ENCODE data around the gene OSTN. TPM values are rescaled to one million over a fixed set of nuclear protein-coding genes. Genes with fewer than 3 reads are reported as not detected.

The OSTN gene
- total RNA-seq, 2 donors from 2014 or later = not detected

DNA sequence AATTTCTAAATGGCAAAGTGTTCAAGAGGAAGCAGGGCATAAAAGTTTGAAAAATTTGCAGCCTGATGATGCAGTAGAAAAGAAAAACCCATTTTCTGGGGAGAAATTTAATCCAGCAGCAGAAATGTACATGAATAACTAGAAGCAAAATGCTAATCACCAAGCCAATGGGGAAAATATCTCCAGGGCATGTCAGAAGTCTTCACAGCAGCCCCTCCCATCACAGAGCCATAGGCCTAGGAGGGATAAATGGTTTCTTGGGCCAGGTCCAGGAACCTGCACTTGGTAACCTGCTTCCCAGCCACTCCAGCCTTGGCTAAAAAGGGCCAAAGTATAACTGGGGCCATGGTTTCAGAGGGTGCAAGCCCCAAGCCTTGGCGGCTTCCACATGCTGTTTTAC is 22.6 kb downstream of the OSTN start:
- Histone ChIP-seq H3K27ac (no peak overlapping the region), H3K27me3 (replicated peaks; ENCODE audit: insufficient read depth) (no peaks in the 10 kb centered on the region), H3K36me3 (no peaks in the 10 kb centered on the region), H3K9me3 (no peaks in the 10 kb centered on the region), H3K4me3 (no peak overlapping the region), H3K4me1 (ENCODE audit: control insufficient read depth in 1 of 2, low read depth in 2 of 2) (no peaks in the 10 kb centered on the region)
- TF ChIP-seq, protein P1, sequence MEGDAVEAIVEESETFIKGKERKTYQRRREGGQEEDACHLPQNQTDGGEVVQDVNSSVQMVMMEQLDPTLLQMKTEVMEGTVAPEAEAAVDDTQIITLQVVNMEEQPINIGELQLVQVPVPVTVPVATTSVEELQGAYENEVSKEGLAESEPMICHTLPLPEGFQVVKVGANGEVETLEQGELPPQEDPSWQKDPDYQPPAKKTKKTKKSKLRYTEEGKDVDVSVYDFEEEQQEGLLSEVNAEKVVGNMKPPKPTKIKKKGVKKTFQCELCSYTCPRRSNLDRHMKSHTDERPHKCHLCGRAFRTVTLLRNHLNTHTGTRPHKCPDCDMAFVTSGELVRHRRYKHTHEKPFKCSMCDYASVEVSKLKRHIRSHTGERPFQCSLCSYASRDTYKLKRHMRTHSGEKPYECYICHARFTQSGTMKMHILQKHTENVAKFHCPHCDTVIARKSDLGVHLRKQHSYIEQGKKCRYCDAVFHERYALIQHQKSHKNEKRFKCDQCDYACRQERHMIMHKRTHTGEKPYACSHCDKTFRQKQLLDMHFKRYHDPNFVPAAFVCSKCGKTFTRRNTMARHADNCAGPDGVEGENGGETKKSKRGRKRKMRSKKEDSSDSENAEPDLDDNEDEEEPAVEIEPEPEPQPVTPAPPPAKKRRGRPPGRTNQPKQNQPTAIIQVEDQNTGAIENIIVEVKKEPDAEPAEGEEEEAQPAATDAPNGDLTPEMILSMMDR (IDR thresholded peaks at IDR 0.05) = no peak
- DNase-seq (ENCODE audit: low spot score) (no peak), ATAC-seq (ENCODE audit: insufficient number of reproducible peaks, low FRiP score, low read depth) (no peak)

DNA sequence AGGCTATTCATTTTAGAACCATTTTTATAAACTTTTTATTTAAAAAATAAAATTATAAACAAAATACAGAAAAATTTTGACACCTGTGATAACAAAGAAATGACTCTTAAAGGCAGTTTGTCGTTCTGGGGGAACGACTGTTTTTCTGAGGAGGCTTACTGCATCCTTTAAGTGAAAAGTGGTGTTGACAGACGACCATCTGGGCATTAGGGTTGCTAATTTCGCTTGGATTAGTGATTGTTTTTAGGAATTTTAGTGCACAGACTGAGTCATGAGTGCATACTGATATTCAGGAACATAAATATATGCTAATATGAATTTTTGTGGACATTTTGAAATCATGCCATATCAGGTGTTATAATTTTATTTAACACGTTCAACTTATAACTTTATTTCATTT is 28.5 kb downstream of the OSTN start:
- Histone ChIP-seq H3K36me3 (no peaks in the 10 kb centered on the region), H3K4me1 (ENCODE audit: control insufficient read depth in 1 of 2, low read depth in 2 of 2) (no peaks in the 10 kb centered on the region), H3K9me3 (no peaks in the 10 kb centered on the region), H3K27me3 (replicated peaks; ENCODE audit: insufficient read depth) (no peaks in the 10 kb centered on the region), H3K4me3 (no peak overlapping the region), H3K27ac (no peak overlapping the region)
- ATAC-seq (ENCODE audit: insufficient number of reproducible peaks, low FRiP score, low read depth) = no peak
- TF ChIP-seq, protein P1 (IDR thresholded peaks at IDR 0.05) = no peak
- DNase-seq (ENCODE audit: low spot score) = no peak

DNA sequence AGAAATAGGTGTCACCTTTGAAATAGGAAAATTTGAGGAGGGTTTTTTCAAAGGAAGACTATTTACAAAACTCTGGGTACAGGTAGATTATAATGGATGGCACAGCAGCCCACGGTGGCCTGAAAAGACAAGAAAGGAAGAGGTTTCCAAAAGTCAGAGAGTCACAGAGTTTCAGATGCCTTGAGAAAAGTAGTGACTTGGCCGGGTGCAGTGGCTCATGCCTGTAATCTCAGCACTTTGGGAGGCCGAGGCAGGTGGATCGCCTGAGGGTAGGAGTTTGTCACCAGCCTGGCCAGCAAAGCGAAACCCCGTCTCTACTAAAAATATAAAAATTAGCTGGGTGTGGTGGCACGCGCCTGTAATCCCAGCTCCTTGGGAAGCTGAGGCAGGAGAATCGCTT is 35.2 kb downstream of the OSTN start:
- Histone ChIP-seq H3K36me3 (no peaks in the 10 kb centered on the region), H3K27me3 (replicated peaks; ENCODE audit: insufficient read depth) (no peaks in the 10 kb centered on the region), H3K9me3 (no peaks in the 10 kb centered on the region), H3K4me1 (ENCODE audit: control insufficient read depth in 1 of 2, low read depth in 2 of 2) (peaks cover 0 to 5% of the 10 kb centered on the region in 2 donors), H3K27ac (no peak overlapping the region), H3K4me3 (no peak overlapping the region)
- ATAC-seq (ENCODE audit: insufficient number of reproducible peaks, low FRiP score, low read depth) (no peak), DNase-seq (ENCODE audit: low spot score) (no peak)
- TF ChIP-seq, protein P1 (IDR thresholded peaks at IDR 0.05) = no peak

DNA sequence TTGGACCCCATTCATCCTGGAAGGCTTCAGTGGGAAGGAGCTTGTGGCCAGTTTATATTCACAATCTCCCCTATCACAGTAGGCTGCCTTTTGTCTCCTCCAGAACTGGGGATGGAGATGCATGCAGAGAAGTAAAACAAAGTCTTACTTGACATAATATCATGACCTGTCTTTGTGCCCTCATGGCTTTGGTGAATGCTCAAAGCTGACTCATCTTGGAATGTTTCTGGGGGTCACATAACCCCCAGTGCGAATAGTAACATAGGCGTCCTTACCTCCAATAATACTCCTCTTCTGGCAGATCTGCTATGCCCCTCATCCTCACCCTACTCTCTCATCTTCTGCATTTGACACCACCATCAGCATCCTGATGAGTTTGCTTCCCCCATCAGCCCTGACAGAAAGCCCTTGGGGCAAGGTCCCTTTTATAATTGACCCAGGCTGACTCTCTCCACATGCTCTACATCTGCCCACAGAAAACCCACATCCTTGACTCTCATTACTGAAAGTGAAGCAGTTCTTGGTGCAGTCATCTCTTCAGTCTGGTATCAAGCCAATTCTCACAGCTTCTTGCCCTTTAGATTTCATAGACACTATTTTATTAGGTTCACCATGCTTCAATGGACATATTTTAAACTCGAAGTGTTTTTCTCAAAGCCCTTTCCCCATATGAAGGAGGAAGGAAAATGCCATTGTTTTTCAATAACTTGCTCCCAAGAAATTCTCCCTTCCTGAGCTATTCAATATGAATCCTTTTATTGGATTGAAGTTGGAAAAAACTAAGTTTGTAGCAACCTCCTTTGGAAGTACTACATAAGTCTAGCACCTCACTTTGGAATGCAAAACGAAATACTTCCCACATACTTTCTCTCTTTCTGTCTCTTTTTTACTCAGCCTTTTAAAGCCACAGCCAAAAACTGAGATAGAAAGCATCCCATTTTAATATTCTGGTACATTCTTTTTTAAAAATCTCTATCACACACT is 36.6 kb downstream of the OSTN start:
- DNase-seq (ENCODE audit: low spot score) (no peak), ATAC-seq (ENCODE audit: insufficient number of reproducible peaks, low FRiP score, low read depth) (no peak)
- H3K4me1 ChIP-seq (ENCODE audit: control insufficient read depth in 1 of 2, low read depth in 2 of 2) = peaks cover 0 to 5% of the 10 kb centered on the region in 2 donors
- H3K4me3 ChIP-seq = peak overlapping the region; percentile 20
- H3K9me3 ChIP-seq = no peaks in the 10 kb centered on the region
- no peaks in the 10 kb centered on the region for H3K36me3 ChIP-seq
- no peak overlapping the region for H3K27ac ChIP-seq
- TF ChIP-seq, protein P1 (IDR thresholded peaks at IDR 0.05) = no peak
- H3K27me3 ChIP-seq (replicated peaks; ENCODE audit: insufficient read depth) = no peaks in the 10 kb centered on the region

DNA sequence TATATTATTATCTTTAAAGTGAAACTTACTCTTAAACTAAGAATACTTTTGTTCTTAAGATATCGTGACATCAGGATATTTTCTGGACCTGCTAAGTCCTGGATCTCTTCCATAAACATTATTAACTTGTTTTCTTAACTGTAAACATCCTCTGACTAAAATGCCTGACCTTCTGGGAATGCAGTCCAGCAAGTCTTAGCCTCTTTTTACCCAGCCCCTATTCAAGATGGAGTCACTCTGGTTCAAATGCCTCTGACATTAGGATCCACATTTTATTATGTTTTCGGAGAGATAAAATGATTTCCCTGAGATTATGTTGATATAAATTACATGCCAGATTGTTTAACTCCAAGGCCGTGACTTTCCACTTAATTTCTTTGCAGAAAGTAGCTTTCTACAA is 37.6 kb downstream of the OSTN start:
- TF ChIP-seq, protein P1 (IDR thresholded peaks at IDR 0.05) = no peak
- Histone ChIP-seq H3K4me3 (peak overlapping the region; percentile 20), H3K4me1 (ENCODE audit: control insufficient read depth in 1 of 2, low read depth in 2 of 2) (peaks cover 0 to 5% of the 10 kb centered on the region in 2 donors), H3K27ac (no peak overlapping the region), H3K36me3 (no peaks in the 10 kb centered on the region), H3K27me3 (replicated peaks; ENCODE audit: insufficient read depth) (no peaks in the 10 kb centered on the region), H3K9me3 (no peaks in the 10 kb centered on the region)
- DNase-seq (ENCODE audit: low spot score) (no peak), ATAC-seq (ENCODE audit: insufficient number of reproducible peaks, low FRiP score, low read depth) (no peak)

Data from thoracic aorta (tissue), 2 donors.